Mesodermal cell (in vitro differentiated cells): Measurements from ENCODE around the gene XYLT2.

Experiments used
- H3K27ac ChIP-seq: 2 replicates; pipeline ENCODE4 v1.7.0; 2013; ENCODE audit warnings: mild to moderate bottlenecking, low read depth, low read length, moderate library complexity; ENCODE audit not compliant: severe bottlenecking
- H3K36me3 ChIP-seq: 2 replicates; pipeline ENCODE4 v1.7.1; 2013; ENCODE audit warnings: mild to moderate bottlenecking, low read length, moderate library complexity; ENCODE audit not compliant: control insufficient read depth, insufficient read depth
- H3K4me1 ChIP-seq: one replicate; pipeline ENCODE4 v1.7.1; 2013; ENCODE audit warnings: mild to moderate bottlenecking, low read length; ENCODE audit not compliant: insufficient read depth, control insufficient read depth, poor library complexity, severe bottlenecking
- H3K4me3 ChIP-seq: 2 replicates; pipeline ENCODE4 v1.7.0; 2013; ENCODE audit warnings: low read length, control low read depth, mild to moderate bottlenecking; ENCODE audit not compliant: insufficient read depth, poor library complexity, severe bottlenecking; ENCODE audit errors: extremely low read depth
- H3K9me3 ChIP-seq: 2 replicates; pipeline ENCODE4 v1.7.1; 2013; ENCODE audit warnings: mild to moderate bottlenecking, low read length, moderate library complexity; ENCODE audit not compliant: control insufficient read depth
- WGBS, 2 experiments: methylation state at CpG; one replicate each; pipeline ENCODE4 v1.1.5; 2013; ENCODE audit warnings: missing lambda C conversion rate in 2 of 2; ENCODE audit not compliant: insufficient coverage in 2 of 2; 5-methylcytosine and 5-hydroxymethylcytosine counted together

Gene XYLT2

GRCh38 chr17:50380369-50381259 lies 34.7 kb downstream of the XYLT2 start:
- Histone ChIP-seq H3K27ac (no peak overlapping the region), H3K4me3 (no peak overlapping the region), H3K36me3 (peaks cover 82% of the 10 kb centered on the region), H3K4me1 (no peaks in the 10 kb centered on the region), H3K9me3 (no peaks in the 10 kb centered on the region)
- WGBS, 2 experiments: 91 to 94% methylated on average over 10 to 12 of the region's 13 CpGs

DNA sequence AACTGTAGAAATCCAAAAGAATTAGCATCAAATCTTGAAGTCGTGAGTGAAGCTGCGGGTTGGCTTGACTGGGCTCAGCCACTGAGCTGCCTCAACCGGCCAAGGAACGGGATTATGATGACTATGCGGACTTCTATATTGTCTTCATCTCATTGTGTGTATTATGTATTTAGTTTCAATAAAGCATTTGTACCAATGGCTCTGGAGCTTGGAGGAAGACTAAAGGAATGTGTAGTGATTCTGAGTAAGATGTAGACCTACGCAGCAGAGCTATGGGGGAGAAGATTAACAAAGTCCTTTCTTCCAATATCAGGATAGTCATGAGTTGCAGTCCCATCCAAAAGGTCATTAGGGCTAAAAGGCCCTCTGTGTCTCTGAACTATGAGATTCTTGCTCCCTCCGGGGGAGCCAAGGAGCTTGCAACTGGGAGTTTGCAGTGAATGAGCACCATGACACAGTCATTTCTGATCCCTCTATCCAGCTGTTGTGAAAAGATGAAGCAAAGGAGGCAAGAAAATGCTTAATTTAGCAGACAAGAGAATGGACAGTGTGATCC lies 35.4 kb downstream of the XYLT2 start:
- Histone ChIP-seq H3K27ac (no peak overlapping the region), H3K36me3 (peaks cover 86% of the 10 kb centered on the region), H3K9me3 (no peaks in the 10 kb centered on the region), H3K4me1 (no peaks in the 10 kb centered on the region), H3K4me3 (no peak overlapping the region)
- WGBS, 2 experiments: 89 to 90% methylated on average over 3 to 4 of the region's 7 CpGs

- Histone ChIP-seq H3K36me3 (peaks cover 87% of the 10 kb centered on the region), H3K4me3 (no peak overlapping the region), H3K27ac (no peak overlapping the region), H3K9me3 (no peaks in the 10 kb centered on the region), H3K4me1 (no peaks in the 10 kb centered on the region)
- WGBS, 2 experiments: 93 to 94% methylated on average over 3 of the region's 3 CpGs
Measured at GRCh38 chr17:50381920-50382319, 36.0 kb downstream of the XYLT2 start.

DNA sequence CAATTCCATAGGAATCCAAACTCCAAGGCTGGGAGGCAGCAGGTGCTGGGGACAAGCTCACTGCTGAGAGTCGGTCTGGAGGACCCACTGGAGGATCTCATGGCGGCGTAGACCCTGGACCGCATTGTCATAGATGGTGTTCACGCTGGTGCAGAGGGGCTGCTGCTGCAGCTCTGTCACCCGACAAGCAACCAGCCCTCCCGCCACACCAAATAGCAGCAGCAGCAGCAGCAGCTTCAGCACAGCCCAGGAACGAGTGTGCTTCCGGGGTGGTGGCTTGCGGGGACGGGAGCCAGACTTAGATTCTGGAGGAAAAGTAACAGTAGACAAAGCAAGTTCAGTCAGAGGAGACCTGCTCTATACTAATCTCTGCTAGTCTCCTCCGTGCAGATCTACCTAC lies 37.0 kb downstream of the XYLT2 start:
- no peak overlapping the region for H3K4me3 ChIP-seq
- 91 to 94% methylated on average over 6 to 10 of the region's 12 CpGs for WGBS, 2 experiments
- H3K36me3 ChIP-seq: peaks cover 97% of the 10 kb centered on the region
- H3K27ac ChIP-seq: no peak overlapping the region
- no peaks in the 10 kb centered on the region for H3K9me3 ChIP-seq
- no peaks in the 10 kb centered on the region for H3K4me1 ChIP-seq

- Histone ChIP-seq H3K4me3 (no peak overlapping the region), H3K36me3 (peaks cover 99% of the 10 kb centered on the region)
Measured at GRCh38 chr17:50386510-50386909, 40.6 kb downstream of the XYLT2 start.

DNA sequence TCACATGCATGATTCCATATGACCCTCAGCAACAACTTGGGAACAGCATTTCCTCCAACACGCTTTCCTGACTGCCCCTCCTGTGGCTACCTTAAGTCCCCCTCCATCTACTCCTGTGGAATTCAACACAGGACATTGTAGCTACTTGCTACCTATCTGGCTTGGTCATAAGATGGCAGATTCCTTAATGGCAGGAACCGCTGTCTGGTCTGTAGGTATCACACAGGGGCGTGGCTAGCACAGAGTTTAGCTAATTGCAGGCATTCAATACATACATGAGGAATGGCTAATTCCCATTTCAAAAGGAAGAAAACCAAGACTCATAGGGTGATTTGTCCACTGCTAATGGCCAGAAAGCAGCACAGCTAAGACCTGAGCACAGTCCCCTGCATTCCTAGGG lies 42.8 kb downstream of the XYLT2 start:
- Histone ChIP-seq H3K4me1 (no peaks in the 10 kb centered on the region), H3K4me3 (no peak overlapping the region), H3K27ac (no peak overlapping the region), H3K9me3 (no peaks in the 10 kb centered on the region), H3K36me3 (peaks cover 99% of the 10 kb centered on the region)
- 96 to 100% methylated on average over 1 to 3 of the region's 3 CpGs for WGBS, 2 experiments

More at GRCh38 chr17:50386510-50386909, 40.6 kb downstream of the XYLT2 start:
- Histone ChIP-seq H3K4me1 (no peaks in the 10 kb centered on the region), H3K27ac (no peak overlapping the region), H3K9me3 (no peaks in the 10 kb centered on the region)
- WGBS, 2 experiments: 80 to 96% methylated on average over 1 to 3 of the region's 3 CpGs

DNA sequence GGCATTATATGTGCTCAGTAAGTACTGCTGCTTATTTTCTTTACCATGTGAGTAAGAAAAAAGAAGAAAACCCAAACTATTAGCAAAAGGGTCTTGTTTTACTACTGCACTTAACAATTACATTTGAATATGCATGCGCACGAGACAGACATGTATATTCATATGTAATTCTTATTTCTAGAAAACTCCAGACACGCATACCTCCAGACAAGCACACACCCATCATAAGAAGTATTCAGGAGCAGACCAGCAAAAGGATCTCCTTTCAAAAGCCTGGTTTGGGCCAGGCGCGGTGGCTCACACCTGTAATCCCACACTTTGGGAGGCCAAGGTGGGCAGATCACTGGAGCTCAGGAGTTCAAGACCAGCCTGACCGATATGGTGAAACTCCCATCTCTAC lies 43.6 kb downstream of the XYLT2 start:
- Histone ChIP-seq H3K4me1 (no peaks in the 10 kb centered on the region), H3K4me3 (no peak overlapping the region), H3K27ac (no peak overlapping the region), H3K9me3 (no peaks in the 10 kb centered on the region), H3K36me3 (peaks cover 100% of the 10 kb centered on the region)
- 83 to 92% methylated on average over 2 of the region's 6 CpGs for WGBS, 2 experiments

GRCh38 chr17:50392621-50393020 lies 46.7 kb downstream of the XYLT2 start:
- H3K4me1 ChIP-seq: peaks cover 11% of the 10 kb centered on the region
- H3K27ac ChIP-seq: no peak overlapping the region
- H3K36me3 ChIP-seq: peaks cover 79% of the 10 kb centered on the region
- H3K9me3 ChIP-seq: no peaks in the 10 kb centered on the region
- no peak overlapping the region for H3K4me3 ChIP-seq
- 96 to 98% methylated on average over 6 of the region's 6 CpGs for WGBS, 2 experiments

- 100% methylated on average over 4 to 5 of the region's 5 CpGs for WGBS, 2 experiments
- Histone ChIP-seq H3K4me1 (peaks cover 11% of the 10 kb centered on the region), H3K27ac (no peak overlapping the region), H3K9me3 (no peaks in the 10 kb centered on the region), H3K4me3 (no peak overlapping the region), H3K36me3 (peaks cover 68% of the 10 kb centered on the region)
Measured at GRCh38 chr17:50393700-50394099, 47.8 kb downstream of the XYLT2 start.

DNA sequence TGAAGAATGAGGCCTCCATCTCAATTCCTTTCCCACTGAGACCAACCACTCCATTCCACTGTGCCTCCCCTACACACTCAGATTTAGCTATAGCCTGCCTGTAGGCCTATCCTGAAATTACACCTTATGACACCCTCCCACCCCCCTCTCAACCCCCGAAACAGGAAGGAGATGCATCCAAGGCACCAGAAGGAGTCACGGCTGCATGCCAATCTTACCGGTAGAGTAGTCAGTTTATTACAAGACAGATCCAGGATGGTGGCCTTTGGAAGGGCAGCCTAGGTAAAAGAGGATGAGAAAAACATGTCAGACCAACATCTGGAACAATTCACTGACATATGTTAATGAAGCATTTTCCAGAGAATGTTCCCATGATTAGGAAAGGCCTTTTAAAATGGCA lies 48.8 kb downstream of the XYLT2 start:
- Histone ChIP-seq H3K4me3 (no peak overlapping the region), H3K9me3 (no peaks in the 10 kb centered on the region), H3K4me1 (peaks cover 11% of the 10 kb centered on the region), H3K27ac (no peak overlapping the region), H3K36me3 (peaks cover 58% of the 10 kb centered on the region)
- 71 to 77% methylated on average over 3 of the region's 3 CpGs for WGBS, 2 experiments
